IMR-90 (cell line): ENCODE measurements around the gene CLCF1. TPM values are rescaled to one million over a fixed set of nuclear protein-coding genes. Genes with fewer than 3 reads are reported as not detected.

Experiments used
- ATAC-seq: fragments of 200-7000 bp; cut with Tn5 transposase; 2 replicates; pipeline ENCODE4 v1.9.1; 2020; ENCODE audit warnings: low read depth, mild to moderate bottlenecking, moderate library complexity
- BruUV-seq: library from RNA; stranded (reverse); fragments of 400-500 nt; replicated peaks from 2 replicates; lab custom pipeline; 2021; lab: Mats Ljungman, UMichigan
- CTCF ChIA-PET: fragments of 300-600 bp; formaldehyde crosslinking; extraction: SDS; loops from one replicate; lab custom pipeline; 2021; ENCODE audit warnings: antibody characterized with exemption; lab: Yijun Ruan, JAX
- POLR2A ChIA-PET: fragments of 300-600 bp; sonication (Branson Sonifier 250); formaldehyde crosslinking; loops from one replicate; lab custom pipeline; 2022; ENCODE audit warnings: antibody characterized with exemption; ENCODE audit not compliant: unreplicated experiment; lab: Charles Lee
- DNase-seq: peaks from one replicate; pipeline ENCODE4 v3.0.0; 2013
- H2AFZ ChIP-seq: replicated peaks from 2 replicates; pipeline ENCODE3; 2013; ENCODE audit warnings: low read length, mild to moderate bottlenecking; ENCODE audit not compliant: poor library complexity
- H2AK5ac ChIP-seq: 2 replicates; pipeline ENCODE4 v1.6.1; 2013; ENCODE audit warnings: low read depth, low read length, inconsistent platforms
- H2AK9ac ChIP-seq: replicated peaks from 2 replicates; pipeline ENCODE3; 2013; ENCODE audit warnings: mild to moderate bottlenecking, low read depth, low read length, moderate library complexity; ENCODE audit not compliant: poor library complexity
- H2BK120ac ChIP-seq: 2 replicates; pipeline ENCODE4 v1.6.1; 2013; ENCODE audit warnings: low read depth, low read length, inconsistent platforms
- H2BK15ac ChIP-seq: 3 replicates; pipeline ENCODE4 v1.6.1; 2013; ENCODE audit warnings: low read depth, low read length, inconsistent platforms
- H2BK20ac ChIP-seq: 2 replicates; pipeline ENCODE4 v1.6.1; 2013; ENCODE audit warnings: low read depth, mild to moderate bottlenecking, inconsistent platforms, low read length, moderate library complexity
- H2BK5ac ChIP-seq: 2 replicates; pipeline ENCODE4 v1.6.1; 2013; ENCODE audit warnings: mild to moderate bottlenecking, low read depth, low read length, inconsistent platforms; ENCODE audit not compliant: poor library complexity, severe bottlenecking
- H3K14ac ChIP-seq: replicated peaks from 2 replicates; pipeline ENCODE4 v1.6.1; 2013; ENCODE audit warnings: low read depth, low read length, inconsistent platforms
- H3K18ac ChIP-seq: 2 replicates; pipeline ENCODE4 v1.6.1; 2013; ENCODE audit warnings: low read depth, low read length, control low read depth
- H3K23ac ChIP-seq: 2 replicates; pipeline ENCODE4 v1.6.1; 2013; ENCODE audit warnings: low read depth, low read length, inconsistent platforms
- H3K27ac ChIP-seq: 2 replicates; pipeline ENCODE4 v1.5.1; 2013; ENCODE audit warnings: mild to moderate bottlenecking, control low read depth, low read length; ENCODE audit not compliant: insufficient read depth
- H3K27me3 ChIP-seq: 2 replicates; pipeline ENCODE4 v1.6.1; 2013; ENCODE audit warnings: low read length; ENCODE audit not compliant: control insufficient read depth, insufficient read depth
- H3K36me3 ChIP-seq: 2 replicates; pipeline ENCODE4 v1.6.1; 2013; ENCODE audit warnings: low read length, mixed read lengths; ENCODE audit not compliant: control insufficient read depth, insufficient read depth
- H3K4ac ChIP-seq: 2 replicates; pipeline ENCODE4 v1.6.1; 2013; ENCODE audit warnings: low read depth, low read length, inconsistent platforms
- H3K4me1 ChIP-seq: 2 replicates; pipeline ENCODE4 v1.6.1; 2013; ENCODE audit warnings: low read length, mixed read lengths; ENCODE audit not compliant: control insufficient read depth, insufficient read depth
- H3K4me2 ChIP-seq: 2 replicates; pipeline ENCODE4 v1.6.1; 2013; ENCODE audit warnings: low read depth, mild to moderate bottlenecking, control low read depth, low read length, moderate library complexity
- H3K4me3 ChIP-seq: 2 replicates; pipeline ENCODE4 v1.5.1; 2013; ENCODE audit warnings: low read depth, mild to moderate bottlenecking, control low read depth, low read length, moderate library complexity; ENCODE audit not compliant: insufficient read depth
- H3K56ac ChIP-seq: 2 replicates; pipeline ENCODE4 v1.6.1; 2013; ENCODE audit warnings: low read length, inconsistent platforms; ENCODE audit not compliant: insufficient read depth; ENCODE audit errors: extremely low read depth
- H3K79me1 ChIP-seq, 2 experiments: 2 replicates each; pipeline ENCODE4 v1.6.1; 2013; ENCODE audit warnings: low read length in 2 of 2, inconsistent platforms in 1 of 2, low read depth in 1 of 2
- H3K9ac ChIP-seq: 2 replicates; pipeline ENCODE4 v1.6.1; 2013; ENCODE audit warnings: low read depth, low read length, control low read depth
- H3K9me1 ChIP-seq: 2 replicates; pipeline ENCODE4 v1.6.1; 2013; ENCODE audit warnings: low read length, inconsistent platforms; ENCODE audit not compliant: insufficient read depth
- H3K9me3 ChIP-seq: 2 replicates; pipeline ENCODE4 v1.6.1; 2013; ENCODE audit warnings: low read length; ENCODE audit not compliant: control insufficient read depth, insufficient read depth
- H4K20me1 ChIP-seq: 2 replicates; pipeline ENCODE4 v1.6.1; 2013; ENCODE audit warnings: low read length, inconsistent platforms; ENCODE audit not compliant: insufficient read depth
- H4K5ac ChIP-seq: 2 replicates; pipeline ENCODE4 v1.6.1; 2013; ENCODE audit warnings: mild to moderate bottlenecking, low read depth, low read length, control low read depth
- H4K8ac ChIP-seq, 2 experiments: 2 replicates each; pipeline ENCODE4 v1.6.1; 2013; ENCODE audit warnings: low read depth in 2 of 2, low read length in 2 of 2, control low read depth in 1 of 2, inconsistent platforms in 1 of 2
- H4K91ac ChIP-seq: 2 replicates; pipeline ENCODE4 v1.6.1; 2013; ENCODE audit warnings: low read depth, low read length, inconsistent platforms; ENCODE audit not compliant: insufficient read depth
- BHLHE40 ChIP-seq: fragments of 150-350 bp; IDR thresholded peaks from 2 replicates; pipeline ENCODE4 v1.6.1; 2016; ENCODE audit warnings: mild to moderate bottlenecking, low read depth, low read length
- CHD1 ChIP-seq: IDR thresholded peaks from 2 replicates; pipeline ENCODE4 v1.6.1; 2012; ENCODE audit warnings: low read depth, low read length, improper control_type of control experiment
- CTCF ChIP-seq: conservative IDR thresholded peaks from 2 replicates; pipeline ENCODE4 v1.5.1; 2012; ENCODE audit warnings: mild to moderate bottlenecking, low read depth, low read length, improper control_type of control experiment
- ELK1 ChIP-seq: fragments of 150-350 bp; IDR thresholded peaks from 2 replicates; pipeline ENCODE4 v1.6.1; 2016; ENCODE audit warnings: low read depth, mild to moderate bottlenecking, low read length, moderate library complexity, borderline replicate concordance
- FOS ChIP-seq: fragments of 150-350 bp; IDR thresholded peaks from 2 replicates; pipeline ENCODE4 v1.6.1; 2016; ENCODE audit warnings: low read depth, low read length
- MAFK ChIP-seq: IDR thresholded peaks from 2 replicates; pipeline ENCODE4 v1.6.1; 2012; ENCODE audit warnings: low read depth, low read length, improper control_type of control experiment
- MAZ ChIP-seq: IDR thresholded peaks from 2 replicates; pipeline ENCODE4 v1.6.1; 2012; ENCODE audit warnings: low read depth, mild to moderate bottlenecking, low read length, improper control_type of control experiment, moderate library complexity, borderline replicate concordance
- MXI1 ChIP-seq: IDR thresholded peaks from 2 replicates; pipeline ENCODE4 v1.6.1; 2012; ENCODE audit warnings: low read depth, mild to moderate bottlenecking, low read length, moderate library complexity, borderline replicate concordance
- POLR2A ChIP-seq: IDR thresholded peaks from 2 replicates; pipeline ENCODE4 v1.6.1; 2012; ENCODE audit warnings: mild to moderate bottlenecking, low read depth, low read length
- RAD21 ChIP-seq: IDR thresholded peaks from 2 replicates; pipeline ENCODE4 v1.6.1; 2012; ENCODE audit warnings: low read length, improper control_type of control experiment
- RCOR1 ChIP-seq: IDR thresholded peaks from 2 replicates; pipeline ENCODE4 v1.6.1; 2012; ENCODE audit warnings: mild to moderate bottlenecking, low read length, improper control_type of control experiment; ENCODE audit not compliant: insufficient replicate concordance
- RFX5 ChIP-seq: IDR thresholded peaks from 2 replicates; pipeline ENCODE4 v1.8.0; 2012; ENCODE audit warnings: low read depth, mild to moderate bottlenecking, low read length, moderate library complexity
- SMC3 ChIP-seq: fragments of 150-350 bp; IDR thresholded peaks from 2 replicates; pipeline ENCODE4 v1.6.1; 2016; ENCODE audit warnings: low read depth, mild to moderate bottlenecking, antibody characterized with exemption, low read length, moderate library complexity
- USF2 ChIP-seq: fragments of 150-350 bp; IDR thresholded peaks from 2 replicates; pipeline ENCODE4 v1.6.1; 2017; ENCODE audit warnings: mild to moderate bottlenecking, antibody characterized with exemption, low read length, low read depth
- WGBS, 2 experiments: methylation state at CpG; one replicate each; pipeline versions ENCODE4 v1.1.5 to v1.1.7; 2013; ENCODE audit warnings: missing lambda C conversion rate in 2 of 2; ENCODE audit not compliant: insufficient read length in 1 of 2; ENCODE audit errors: extremely low coverage in 2 of 2; 5-methylcytosine and 5-hydroxymethylcytosine counted together
- dilution Hi-C: fragments of 300-500 bp; cut with HindIII; formaldehyde crosslinking; loops from one replicate; pipeline ENCODE4 v1.14.3; 2018; ENCODE audit warnings: low sequenced_read_pairs; ENCODE audit not compliant: unreplicated experiment
- in situ Hi-C: fragments of 300-500 bp; cut with MboI; formaldehyde crosslinking; loops from 3 replicates; pipeline ENCODE4 v1.14.3; 2019; ENCODE audit warnings: low sequenced_read_pairs, inconsistent platforms, mixed read lengths
- intact Hi-C: fragments of 100-400 bp; cut with micrococcal nuclease; formaldehyde crosslinking; loops from 2 replicates; pipeline ENCODE4 v1.10.0; 2022
- polyA plus RNA-seq, 3 experiments: library from polyadenylated mRNA; depleted of rRNA; stranded (reverse); fragments of >200 nt; gene quantifications; 2 replicates each; pipeline ENCODE4 v1.2.3, GENCODE V29; 2012; ENCODE audit warnings: low replicate concordance in 1 of 3
- total RNA-seq: library from RNA; depleted of rRNA; stranded (reverse); fragments of >200 nt; gene quantifications from 2 replicates; pipeline ENCODE4 v1.2.3, GENCODE V29; 2012

CLCF1 gene
- total and polyA plus RNA-seq, 2 of the 4 experiments (the other 2 are of a cell fraction) = 5.6 to 27.8 TPM

GRCh38 chr11:67356864-67357561 lies 16.4 kb downstream of the CLCF1 start:
- Histone ChIP-seq H3K4ac (peak overlapping the region; percentile 84), H2AFZ (peak overlapping the region; percentile 75), H2AK9ac (peak overlapping the region; percentile 80), H4K8ac (peak overlapping the region; percentile 62 to 84), H2BK15ac (peak overlapping the region; percentile 81; the same call in 1 of the 3 replicates), H2BK20ac (peak overlapping the region; percentile 81), H3K9me3 (no peaks in the 10 kb centered on the region), H3K9me1 (peaks cover 17% of the 10 kb centered on the region), H2BK5ac (peak overlapping the region; percentile 74), H3K56ac (no peak overlapping the region), H3K27ac (peak overlapping the region; percentile 87), H4K20me1 (peaks cover 3% of the 10 kb centered on the region; the same call in 1 of the 2 replicates), H3K27me3 (no peaks in the 10 kb centered on the region), H3K18ac (peak overlapping the region; percentile 72), H3K4me2 (0 out of 2 replicates have a peak overlapping the region, but pooled peaks have one; percentile 9), H3K36me3 (no peaks in the 10 kb centered on the region), H2BK120ac (peak overlapping the region; percentile 69), H4K91ac (peak overlapping the region; percentile 79), H3K14ac (peak overlapping the region; percentile 83), H3K4me3 (no peak overlapping the region), H4K5ac (peak overlapping the region; percentile 27), H3K23ac (peak overlapping the region; percentile 80), H3K9ac (peak overlapping the region; percentile 40), H3K4me1 (peaks cover 37% of the 10 kb centered on the region), H3K79me1 (peaks cover 11 to 45% of the 10 kb centered on the region in 2 experiments; a peak in 3 of 4 replicates), H2AK5ac (peak overlapping the region; percentile 99)
- ATAC-seq (peak; percentile 16; the same call in 1 of the 2 replicates), DNase-seq (peak; percentile 80)
- no TSS peak for BruUV-seq
- dilution Hi-C loops (no loop called here), intact Hi-C loops (loop anchor here (1.0 to 2.0 kb wide), 2 partner anchors 14 to 25 kb away; no protein-coding TSS in a partner anchor), in situ Hi-C loops (no loop called here)
- no CpG with 5 or more reads among the region's 3 CpGs for WGBS, 2 experiments
- POLR2A ChIA-PET = no interaction called here
- CTCF ChIA-PET = interaction anchor here (0.5 to 10.1 kb wide), 6 partner anchors 9 to 912 kb away, joined by 3 to 128 read pairs (median 7); no protein-coding TSS in a partner anchor
- TF ChIP-seq SMC3 (peak; percentile 93), MXI1 (no peak), CHD1 (peak; percentile 82; the same call in 1 of the 2 replicates), RFX5 (no peak), CTCF (peak; percentile 97), RCOR1 (no peak), FOS (no peak), BHLHE40 (no peak), MAZ (no peak), MAFK (no peak), USF2 (no peak), RAD21 (peak; percentile 93), POLR2A (0 out of 2 replicates have a peak, but pooled peaks have one; percentile 57), ELK1 (no peak)
